H1 (cell line): ENCODE measurements around the gene JPH3. TPM values are rescaled to one million over a fixed set of nuclear protein-coding genes. Genes with fewer than 3 reads are reported as not detected.

Experiments used
- BACH1 ChIP-seq: IDR thresholded peaks from 2 replicates; pipeline ENCODE4 v1.6.1; 2012; ENCODE audit warnings: low read length, improper control_type of control experiment
- CBX5 ChIP-seq: fragments of 300-800, 300-1000 bp; sonication (generic); IDR thresholded peaks from 2 replicates; pipeline ENCODE4 v1.7.1; 2016; ENCODE audit warnings: antibody characterized with exemption, low read length, low read depth
- CHD2 ChIP-seq: IDR thresholded peaks from 2 replicates; pipeline ENCODE4 v1.6.1; 2012; ENCODE audit warnings: low read length, improper control_type of control experiment
- CHD7 ChIP-seq: fragments of 300-600 bp; sonication (generic); IDR thresholded peaks from 2 replicates; pipeline ENCODE4 v1.7.1; 2012; ENCODE audit warnings: low read length, moderate library complexity, mild to moderate bottlenecking, inconsistent platforms; ENCODE audit not compliant: insufficient replicate concordance
- CREB1 ChIP-seq: IDR thresholded peaks from 2 replicates; pipeline ENCODE4 v1.6.1; 2012; ENCODE audit warnings: inconsistent platforms
- CTBP2 ChIP-seq: IDR thresholded peaks from 2 replicates; pipeline ENCODE4 v1.7.0; 2011; ENCODE audit warnings: borderline replicate concordance, mild to moderate bottlenecking, moderate library complexity, mixed read lengths, low read length; ENCODE audit not compliant: insufficient read depth, insufficient read length
- EP300 ChIP-seq, 2 experiments: IDR thresholded peaks; 1 replicate in 1 of 2; 2 replicates in 1 of 2; pipeline ENCODE4 v1.6.1; 2011 to 2012; ENCODE audit warnings: low read depth in 2 of 2, low read length in 2 of 2, mild to moderate bottlenecking in 2 of 2, borderline replicate concordance in 1 of 2, inconsistent platforms in 1 of 2, moderate library complexity in 1 of 2
- JUND ChIP-seq: IDR thresholded peaks from 2 replicates; pipeline ENCODE4 v1.6.1; 2011; ENCODE audit warnings: mild to moderate bottlenecking, improper control_type of control experiment, low read length
- POLR2A ChIP-seq, 2 experiments: IDR thresholded peaks; 1 replicate in 1 of 2; 2 replicates in 1 of 2; pipeline ENCODE4 v1.6.1; 2011; ENCODE audit warnings: low read depth in 2 of 2, low read length in 2 of 2, mild to moderate bottlenecking in 2 of 2; ENCODE audit errors: control extremely low read depth in 1 of 2
- SIRT6 ChIP-seq: IDR thresholded peaks from one replicate; pipeline ENCODE4 v1.7.1; 2012; ENCODE audit warnings: low read length, inconsistent platforms
- SP1 ChIP-seq: IDR thresholded peaks from 2 replicates; pipeline ENCODE4 v1.6.1; 2011; ENCODE audit warnings: low read depth, low read length
- TAF1 ChIP-seq: IDR thresholded peaks from 2 replicates; pipeline ENCODE4 v1.6.1; 2011; ENCODE audit warnings: mild to moderate bottlenecking, low read depth, low read length
- YY1 ChIP-seq: IDR thresholded peaks from 2 replicates; pipeline ENCODE4 v1.6.1; 2011; ENCODE audit warnings: low read depth, mild to moderate bottlenecking, low read length
- ZNF274 ChIP-seq: IDR thresholded peaks from 2 replicates; pipeline ENCODE4 v1.7.0; 2012; ENCODE audit warnings: low read length, borderline replicate concordance; ENCODE audit errors: extremely low read depth
- polyA plus RNA-seq, 7 experiments: library from polyadenylated mRNA; depleted of rRNA in 3 of 7; stranded (reverse) in 5 of 7; unstranded in 2 of 7; fragments of >200 nt in 5 of 7; fragments of 200-250 nt in 2 of 7; gene quantifications; 1 replicate in 5 of 7; 2 replicates in 1 of 7; 4 replicates in 1 of 7; pipeline versions ENCODE4 v1.2.1 to v1.2.3, GENCODE V29; 2011 to 2013; ENCODE audit warnings: missing spikeins in 2 of 7, mixed read lengths in 2 of 7
- total RNA-seq: library from RNA; stranded (reverse); fragmentation: NEBNext Ultra II Directional; extraction: Animal tissue kit (Norgen Biotek cat#: 25700); gene quantifications from 2 replicates; pipeline ENCODE4 v1.2.1, GENCODE V29; 2021

Gene JPH3
- total and polyA plus RNA-seq, 2 of the 8 experiments (the other 6 are each of a cell fraction or from before 2014, with no cell fraction given) = 10.3 to 28.3 TPM

- TF ChIP-seq CHD7 (no peak), YY1 (no peak), CTBP2 (no peak), TAF1 (no peak), CBX5 (no peak), CHD2 (no peak), ZNF274 (no peak), SP1 (no peak), JUND (no peak), EP300 (IDR thresholded peaks at IDR 0.05; ENCODE audit: borderline replicate concordance in 1 of 2, low read depth in 2 of 2, low read length in 2 of 2) (no peak), CREB1 (no peak), SIRT6 (no peak), POLR2A (IDR thresholded peaks at IDR 0.05; ENCODE audit: control extremely low read depth in 1 of 2, low read depth in 2 of 2, low read length in 2 of 2) (no peak), BACH1 (no peak)
- TF ChIP-seq, all 59 proteins: peak for 0
Measured at GRCh38 chr16:87570572-87570937, 31.8 kb upstream of the JPH3 start (continued).
